Upper lobe of right lung (tissue), 1 donor: ENCODE measurements around the gene ASIC2. TPM values are rescaled to one million over a fixed set of nuclear protein-coding genes. Genes with fewer than 3 reads are reported as not detected.
"Not testable (repeated sequence)": the region's sequence is repeated elsewhere in the genome, so short reads cannot be mapped to it uniquely, and the experiment has no call there.

ENCODE experiments used
- ATAC-seq: fragments of 200-7000 bp; cut with Tn5 transposase; one replicate; pipeline ENCODE4 v1.9.1; 2020; ENCODE audit warnings: mild to moderate bottlenecking, moderate library complexity
- DNase-seq: peaks from one replicate; pipeline ENCODE4 v3.0.0-alpha.2; 2020
- H3K27ac ChIP-seq: fragments of 200-600 bp; one replicate; pipeline ENCODE4 v1.8.0; 2022
- H3K27me3 ChIP-seq: fragments of 200-600 bp; one replicate; pipeline ENCODE4 v1.8.0; 2022; ENCODE audit warnings: mild to moderate bottlenecking
- H3K36me3 ChIP-seq: fragments of 200-600 bp; one replicate; pipeline ENCODE4 v1.8.0; 2022
- H3K4me1 ChIP-seq: fragments of 200-600 bp; one replicate; pipeline ENCODE4 v1.8.0; 2022
- H3K4me3 ChIP-seq: fragments of 200-600 bp; one replicate; pipeline ENCODE4 v1.8.0; 2022; ENCODE audit warnings: mild to moderate bottlenecking
- H3K9me3 ChIP-seq: fragments of 200-600 bp; one replicate; pipeline ENCODE4 v1.8.0; 2022
- CTCF ChIP-seq: fragments of 200-600 bp; IDR thresholded peaks from one replicate; pipeline ENCODE4 v1.8.0; 2022; ENCODE audit warnings: antibody characterized with exemption
- intact Hi-C: fragments of 100-400 bp; cut with DNase I; formaldehyde crosslinking; loops from one replicate; pipeline ENCODE4 v1.11.0; 2022
- total RNA-seq: library from RNA; stranded (reverse); fragmentation: NEBNext Ultra II Directional; extraction: Animal tissue kit (Norgen Biotek cat#: 25700); gene quantifications from one replicate; pipeline ENCODE4 v1.2.1, GENCODE V29; 2021
- donor health status: DM: no; HTN: yes; CAD: no; lungs with severe emphysema.

ASIC2 gene
- total RNA-seq, 1 donor from 2014 or later = not detected

DNA sequence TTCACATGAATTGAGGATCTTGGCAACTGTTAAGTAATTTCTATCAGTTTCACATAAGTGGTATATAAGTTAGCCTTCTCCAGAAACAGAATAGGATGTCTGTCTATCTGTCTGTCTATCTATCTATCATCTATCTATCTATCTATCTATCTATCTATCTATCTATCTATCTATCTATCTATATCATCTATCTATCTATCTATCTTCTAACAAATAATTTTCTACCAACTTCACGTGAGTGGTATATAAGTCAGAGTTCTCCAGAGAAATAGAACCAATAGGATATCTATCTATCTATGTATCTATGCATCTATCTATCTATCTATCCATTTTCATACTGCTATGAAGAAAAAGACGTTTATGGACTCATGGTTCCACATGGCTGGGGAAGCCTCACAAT, 312.9 kb downstream of the ASIC2 start:
- H3K4me3 ChIP-seq = no peak overlapping the region
- TF ChIP-seq CTCF = no peak
- ATAC-seq (no peak), DNase-seq (no peak)
- no peaks in the 10 kb centered on the region for H3K27me3 ChIP-seq
- no peaks in the 10 kb centered on the region for H3K4me1 ChIP-seq
- H3K9me3 ChIP-seq = no peaks in the 10 kb centered on the region
- H3K27ac ChIP-seq = no peak overlapping the region
- H3K36me3 ChIP-seq = no peaks in the 10 kb centered on the region
- intact Hi-C loops = no loop called here

DNA sequence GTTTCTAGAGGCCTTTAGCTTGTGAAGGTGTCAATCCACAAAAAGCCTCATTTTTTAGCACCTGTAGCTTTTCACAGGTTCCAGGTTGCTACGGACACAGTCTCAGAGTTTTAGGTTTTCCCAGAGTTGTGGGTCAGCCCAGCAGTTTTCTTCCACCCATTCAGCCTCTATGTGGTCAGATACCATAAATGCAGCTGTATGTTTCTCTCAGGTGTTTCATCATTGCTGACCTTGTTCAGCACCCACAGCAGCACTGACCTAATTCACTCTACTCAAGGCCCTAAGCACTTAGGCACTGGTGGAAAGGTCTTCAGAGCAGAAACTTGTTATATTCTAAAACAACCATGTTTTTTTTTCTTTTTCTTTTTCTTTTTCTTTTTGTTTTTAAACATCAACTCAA, 316.5 kb downstream of the ASIC2 start:
- intact Hi-C loops = no loop called here
- TF ChIP-seq CTCF = no peak
- no peaks in the 10 kb centered on the region for H3K27me3 ChIP-seq
- H3K9me3 ChIP-seq = no peaks in the 10 kb centered on the region
- H3K4me1 ChIP-seq = no peaks in the 10 kb centered on the region
- no peak overlapping the region for H3K27ac ChIP-seq
- DNase-seq (no peak), ATAC-seq (no peak)
- no peak overlapping the region for H3K4me3 ChIP-seq
- H3K36me3 ChIP-seq = no peaks in the 10 kb centered on the region

DNA sequence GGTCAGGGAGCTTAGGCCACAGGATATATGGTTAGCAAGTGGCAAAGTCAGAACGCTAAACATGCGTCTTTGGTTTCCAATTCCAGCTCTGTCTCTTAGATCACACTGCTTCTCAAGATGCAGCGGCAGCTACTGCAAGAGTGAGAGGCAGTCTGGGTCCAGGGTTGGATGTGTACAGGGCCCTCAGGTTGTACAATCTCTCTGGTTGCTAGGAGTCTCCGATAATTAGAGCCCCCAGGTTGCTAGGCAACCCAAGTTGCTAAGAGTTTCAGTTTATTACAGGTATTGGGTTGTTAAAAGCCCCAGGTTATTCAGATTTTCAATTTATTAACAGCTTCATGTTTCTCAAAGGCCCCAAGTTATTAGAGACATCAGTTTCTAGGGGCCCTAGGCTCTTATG, 317.0 kb downstream of the ASIC2 start:
- no peak for DNase-seq
- H3K36me3 ChIP-seq = no peaks in the 10 kb centered on the region

DNA sequence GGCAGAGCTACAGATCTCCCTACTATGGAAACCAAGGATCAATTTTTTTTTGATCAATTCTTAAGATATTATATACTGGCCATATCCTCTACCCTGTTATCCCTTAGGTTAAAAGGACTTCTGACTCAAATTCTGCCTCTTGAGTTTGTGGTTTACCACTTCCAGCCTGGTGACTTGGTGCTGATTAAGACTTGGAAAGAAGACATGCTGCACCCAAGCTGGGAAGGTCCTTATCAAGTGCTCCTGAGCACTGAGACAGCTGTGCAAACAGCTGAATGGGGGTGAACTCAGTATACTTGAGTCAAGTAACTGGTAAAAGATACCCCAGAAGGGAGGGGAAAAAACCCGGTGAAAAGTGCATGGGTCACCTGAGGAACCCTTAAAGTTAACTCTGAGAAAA, 321.9 kb downstream of the ASIC2 start:
- ATAC-seq (peak; percentile 63), DNase-seq (no peak)

More for the DNA sequence above, 317.0 kb downstream of the ASIC2 start:
- no peak overlapping the region for H3K27ac ChIP-seq
- H3K4me1 ChIP-seq = no peaks in the 10 kb centered on the region
- no peak for TF ChIP-seq CTCF
- H3K4me3 ChIP-seq = no peak overlapping the region
- no peaks in the 10 kb centered on the region for H3K27me3 ChIP-seq
- no peaks in the 10 kb centered on the region for H3K9me3 ChIP-seq
- no peak for ATAC-seq
- intact Hi-C loops = no loop called here

DNA sequence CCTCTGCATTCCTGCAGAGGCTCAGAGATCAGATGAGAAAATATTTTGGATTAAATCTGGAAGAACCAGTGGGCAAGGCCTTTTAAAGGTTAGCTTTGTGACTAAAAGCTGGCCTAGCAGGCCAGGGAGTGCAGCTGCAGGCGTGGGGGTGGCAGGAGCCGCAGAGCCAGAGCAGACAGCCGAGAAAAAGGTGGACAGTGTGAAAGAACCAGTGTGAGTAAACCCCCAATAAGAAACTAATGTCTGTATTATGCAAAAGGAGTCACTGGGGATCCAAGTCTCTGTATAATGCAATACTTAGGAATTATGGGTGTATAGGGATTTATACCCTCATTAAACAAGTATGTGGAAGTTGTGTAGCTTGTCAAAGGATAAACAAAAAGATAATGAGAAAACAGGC, 322.8 kb downstream of the ASIC2 start:
- no peaks in the 10 kb centered on the region for H3K27me3 ChIP-seq
- no peak for ATAC-seq
- H3K4me3 ChIP-seq = no peak overlapping the region
- no peak overlapping the region for H3K27ac ChIP-seq
- H3K4me1 ChIP-seq = no peaks in the 10 kb centered on the region
- H3K9me3 ChIP-seq = no peaks in the 10 kb centered on the region
- no peaks in the 10 kb centered on the region for H3K36me3 ChIP-seq
- intact Hi-C loops = no loop called here
- TF ChIP-seq CTCF = no peak
- no peak for DNase-seq

More for the DNA sequence above, 321.9 kb downstream of the ASIC2 start:
- H3K4me3 ChIP-seq = no peak overlapping the region
- no peak for TF ChIP-seq CTCF
- no peaks in the 10 kb centered on the region for H3K9me3 ChIP-seq
- no peaks in the 10 kb centered on the region for H3K36me3 ChIP-seq
- no peaks in the 10 kb centered on the region for H3K27me3 ChIP-seq
- H3K27ac ChIP-seq = no peak overlapping the region
- intact Hi-C loops = no loop called here
- H3K4me1 ChIP-seq = no peaks in the 10 kb centered on the region

DNA sequence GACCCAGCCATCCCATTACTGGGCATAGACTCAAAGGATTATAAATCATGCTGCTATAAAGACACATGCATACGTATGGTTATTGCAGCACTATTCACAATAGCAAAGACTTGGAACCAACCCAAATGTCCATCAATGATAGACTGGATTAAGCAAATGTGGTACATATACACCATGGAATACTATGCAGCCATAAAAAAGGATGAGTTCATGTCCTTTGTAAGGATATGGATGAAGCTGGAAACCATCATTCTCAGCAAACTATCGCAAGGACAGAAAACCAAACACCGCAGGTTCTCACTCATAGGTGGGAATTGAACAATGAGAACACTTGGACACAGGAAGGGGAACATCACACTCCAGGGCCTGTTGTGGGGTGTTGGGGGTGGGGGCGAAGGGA, 323.9 kb downstream of the ASIC2 start:
- H3K27ac ChIP-seq, ATAC-seq, intact Hi-C loops, H3K4me1 ChIP-seq, H3K27me3 ChIP-seq, DNase-seq, H3K4me3 ChIP-seq, H3K9me3 ChIP-seq, H3K36me3 ChIP-seq: not testable (repeated sequence)
